Kidney (tissue), 14 donors: ENCODE results near the gene MZT1. TPM values are rescaled to one million over a fixed set of nuclear protein-coding genes. Genes with fewer than 3 reads are reported as not detected.

ENCODE experiments used
- DNase-seq, 5 donors: peaks; one replicate each; pipeline ENCODE4 v3.0.0-alpha.2; 2013 to 2020
- FAIRE-seq: peaks from 2 replicates; lab custom pipeline; 2012; peaks lifted over from hg19 to GRCh38; lab: Jason Lieb, UNC
- H3K27ac ChIP-seq, 2 donors: one replicate each; pipeline ENCODE4 v1.7.0; 2013; ENCODE audit warnings: low read depth in 2 of 2, low read length in 2 of 2, inconsistent platforms in 1 of 2
- H3K27me3 ChIP-seq: one replicate; pipeline ENCODE4 v1.7.1; 2013; ENCODE audit warnings: low read length, inconsistent platforms; ENCODE audit not compliant: control insufficient read depth, insufficient read depth
- H3K36me3 ChIP-seq, 3 donors: one replicate each; pipeline versions ENCODE4 v1.7.0 to v1.7.1; 2013; ENCODE audit warnings: low read length in 3 of 3, control low read depth in 1 of 3, inconsistent platforms in 1 of 3; ENCODE audit not compliant: insufficient read depth in 3 of 3, control insufficient read depth in 2 of 3
- H3K4me1 ChIP-seq, 3 donors: one replicate each; pipeline versions ENCODE4 v1.7.0 to v1.7.1; 2013; ENCODE audit warnings: low read length in 3 of 3, inconsistent platforms in 1 of 3, low read depth in 1 of 3; ENCODE audit not compliant: control insufficient read depth in 2 of 3, insufficient read depth in 2 of 3
- H3K4me3 ChIP-seq, 3 donors: one replicate each; pipeline versions ENCODE4 v1.7.0 to v1.8.1; 2013; ENCODE audit warnings: low read length in 3 of 3, control low read depth in 1 of 3, inconsistent platforms in 1 of 3
- H3K9ac ChIP-seq, 3 donors: one replicate each; pipeline versions ENCODE4 v1.7.0 to v1.7.1; 2013; ENCODE audit warnings: low read length in 3 of 3, control low read depth in 1 of 3, inconsistent platforms in 1 of 3
- H3K9me3 ChIP-seq, 3 donors: one replicate each; pipeline versions ENCODE4 v1.7.0 to v1.7.1; 2013; ENCODE audit warnings: low read length in 3 of 3, control low read depth in 1 of 3, inconsistent platforms in 1 of 3; ENCODE audit not compliant: control insufficient read depth in 2 of 3, insufficient read depth in 1 of 3
- CTCF ChIP-seq: IDR thresholded peaks from 3 replicates; pipeline ENCODE4 v1.5.1; 2012; ENCODE audit warnings: mild to moderate bottlenecking, moderate library complexity, borderline replicate concordance; ENCODE audit not compliant: insufficient read depth; ENCODE audit errors: extremely low read depth
- intact Hi-C: fragments of 100-400 bp; cut with DNase I; formaldehyde crosslinking; loops from one replicate; pipeline ENCODE4 v1.11.1; 2022
- polyA plus RNA-seq: library from polyadenylated mRNA; stranded (reverse); fragments of 350-450 nt; fragmentation: Illumina TruSeq; extraction: RNeasy Lipid Tissue Mini Kit (QIAGEN cat#74804); gene quantifications from one replicate; pipeline ENCODE4 v1.2.3, GENCODE V29; 2014; ENCODE audit warnings: low read depth, low replicate concordance; ENCODE audit not compliant: insufficient read depth
- total RNA-seq: library from RNA; stranded (reverse); fragmentation: NEBNext Ultra II Directional; extraction: Animal tissue kit (Norgen Biotek cat#: 25700); gene quantifications from one replicate; pipeline ENCODE4 v1.2.1, GENCODE V29; 2021
- donor health status: control.
- donor health status: control.
- donor health status: control.
- donor health status: control.
- donor health status: control.
- donor health status: DM: yes; HTN: yes; CAD: no.
- donor health status: Normal renal cell carcinoma (clear cell type).

The MZT1 gene
- total and polyA plus RNA-seq, 2 donors from 2014 or later, result 6.5 to 6.8 TPM

- Histone ChIP-seq H3K27me3 (no peaks in the 10 kb centered on the region), H3K27ac (no peak overlapping the region), H3K4me3 (no peak overlapping the region), H3K9me3 (no peaks in the 10 kb centered on the region), H3K4me1 (no peaks in the 10 kb centered on the region), H3K36me3 (no peaks in the 10 kb centered on the region), H3K9ac (no peak overlapping the region)
- intact Hi-C loops, result no loop called here
- no peak for TF ChIP-seq CTCF
- DNase-seq, result no peak
- FAIRE-seq, result no peak
Measured at GRCh38 chr13:72700509-72700908, 26.9 kb downstream of the MZT1 start.

DNA sequence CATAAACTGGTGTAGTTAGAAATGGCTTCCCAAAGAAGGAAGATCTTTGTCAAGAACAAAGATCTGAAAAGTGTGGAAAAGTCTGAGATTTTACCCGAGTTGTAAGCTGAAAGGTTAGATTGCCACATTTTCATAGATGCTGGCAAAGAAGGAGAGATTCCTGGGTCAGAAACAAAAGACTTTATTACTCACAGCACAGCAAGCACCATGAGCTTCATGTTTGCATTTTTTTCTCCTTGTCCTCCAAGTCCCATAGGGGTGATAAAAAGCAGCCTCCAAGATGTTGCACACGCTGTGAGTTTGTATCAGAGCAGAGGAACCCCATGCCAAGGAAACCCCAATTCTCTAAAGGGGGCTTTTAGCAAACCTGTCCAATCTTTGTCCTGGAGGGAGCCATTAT, 29.3 kb downstream of the MZT1 start:
- no peaks in the 10 kb centered on the region for H3K9me3 ChIP-seq
- intact Hi-C loops, result no loop called here
- FAIRE-seq (no peak), DNase-seq (no peak)
- H3K4me3 ChIP-seq, result no peak overlapping the region
- no peaks in the 10 kb centered on the region for H3K36me3 ChIP-seq
- H3K4me1 ChIP-seq, result no peaks in the 10 kb centered on the region
- no peak for TF ChIP-seq CTCF
- no peaks in the 10 kb centered on the region for H3K27me3 ChIP-seq
- H3K27ac ChIP-seq, result no peak overlapping the region
- H3K9ac ChIP-seq, result no peak overlapping the region

GRCh38 chr13:72696579-72696978, 30.9 kb downstream of the MZT1 start:
- peak in 1 of 5 donors; percentile 25 for DNase-seq
- H3K27me3 ChIP-seq, result no peaks in the 10 kb centered on the region
- no peak overlapping the region for H3K27ac ChIP-seq
- no peak overlapping the region for H3K4me3 ChIP-seq
- peak; percentile 38 for TF ChIP-seq CTCF
- FAIRE-seq, result peak; percentile 87
- H3K4me1 ChIP-seq, result no peaks in the 10 kb centered on the region
- H3K9me3 ChIP-seq, result no peaks in the 10 kb centered on the region
- no peak overlapping the region for H3K9ac ChIP-seq
- intact Hi-C loops, result no loop called here
- H3K36me3 ChIP-seq, result no peaks in the 10 kb centered on the region

DNA sequence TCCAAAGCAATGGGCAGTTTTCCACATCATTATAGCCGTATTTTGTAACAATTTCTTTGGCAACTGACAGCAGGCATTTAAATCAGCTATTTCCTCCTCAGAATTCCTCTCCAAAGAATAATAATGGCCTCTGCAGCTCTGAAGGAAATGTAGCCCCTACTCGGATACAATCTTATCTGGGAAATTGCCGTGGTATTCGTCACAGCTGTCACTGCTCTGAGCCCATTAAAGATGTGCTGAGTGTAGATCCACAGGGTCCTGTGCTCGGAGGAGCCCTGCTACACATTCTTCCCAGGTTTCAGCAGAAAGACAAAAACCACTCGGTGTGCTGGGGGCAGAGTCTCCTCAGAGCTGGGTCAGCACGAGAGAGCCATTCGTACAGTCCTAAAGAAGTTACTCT, 33.1 kb downstream of the MZT1 start:
- intact Hi-C loops, result no loop called here
- FAIRE-seq (no peak), DNase-seq (peak in 1 of 5 donors; percentile 40)
- H3K9me3 ChIP-seq, result no peaks in the 10 kb centered on the region
- H3K27me3 ChIP-seq, result no peaks in the 10 kb centered on the region
- H3K36me3 ChIP-seq, result no peaks in the 10 kb centered on the region
- no peak overlapping the region for H3K4me3 ChIP-seq
- no peak overlapping the region for H3K27ac ChIP-seq
- H3K4me1 ChIP-seq, result no peaks in the 10 kb centered on the region
- no peak overlapping the region for H3K9ac ChIP-seq
- TF ChIP-seq CTCF, result no peak
